Stimulated activated CD4-positive, alpha-beta T cell treated with anti-CD3 and anti-CD28 coated beads, Interleukin-4, amount 100 ng/mL, for 1 hour (primary cell): ENCODE data around the gene SLC17A3.

Experiments
- DNase-seq: peaks from one replicate; pipeline ENCODE4 v3.0.0-alpha.2; 2020

The SLC17A3 gene, protein sequence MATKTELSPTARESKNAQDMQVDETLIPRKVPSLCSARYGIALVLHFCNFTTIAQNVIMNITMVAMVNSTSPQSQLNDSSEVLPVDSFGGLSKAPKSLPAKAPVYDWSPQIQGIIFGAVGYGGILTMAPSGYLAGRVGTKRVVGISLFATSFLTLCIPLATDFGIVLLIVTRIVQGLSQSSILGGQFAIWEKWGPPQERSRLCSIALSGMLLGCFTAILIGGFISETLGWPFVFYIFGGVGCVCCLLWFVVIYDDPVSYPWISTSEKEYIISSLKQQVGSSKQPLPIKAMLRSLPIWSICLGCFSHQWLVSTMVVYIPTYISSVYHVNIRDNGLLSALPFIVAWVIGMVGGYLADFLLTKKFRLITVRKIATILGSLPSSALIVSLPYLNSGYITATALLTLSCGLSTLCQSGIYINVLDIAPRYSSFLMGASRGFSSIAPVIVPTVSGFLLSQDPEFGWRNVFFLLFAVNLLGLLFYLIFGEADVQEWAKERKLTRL

DNA sequence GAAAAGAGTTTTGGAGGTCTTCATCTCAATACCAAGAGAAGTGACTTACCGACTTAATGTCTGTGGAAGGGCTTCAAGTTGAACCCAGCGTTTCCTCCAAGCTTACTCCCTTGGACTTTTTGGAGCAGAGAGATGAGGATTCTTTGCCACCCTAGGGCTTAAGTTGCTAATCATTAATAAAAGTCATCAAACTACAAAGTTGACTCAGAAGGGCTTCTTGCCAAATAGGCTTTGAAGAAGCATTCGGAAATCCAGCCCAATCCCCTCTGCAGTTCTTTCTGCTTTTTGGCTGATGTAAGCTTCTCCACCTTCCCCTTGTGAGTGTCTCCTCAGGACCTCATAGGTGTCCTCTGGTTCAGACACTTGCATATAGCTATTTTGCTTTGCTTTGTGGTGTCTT, at the start of gene SLC17A3:
Gene SLC17A3 (minus strand): TSS at position 126 of the 400 bp plus-strand sequence. CDS start 5,856 bp downstream, outside the sequence.
- no peak for DNase-seq

DNA sequence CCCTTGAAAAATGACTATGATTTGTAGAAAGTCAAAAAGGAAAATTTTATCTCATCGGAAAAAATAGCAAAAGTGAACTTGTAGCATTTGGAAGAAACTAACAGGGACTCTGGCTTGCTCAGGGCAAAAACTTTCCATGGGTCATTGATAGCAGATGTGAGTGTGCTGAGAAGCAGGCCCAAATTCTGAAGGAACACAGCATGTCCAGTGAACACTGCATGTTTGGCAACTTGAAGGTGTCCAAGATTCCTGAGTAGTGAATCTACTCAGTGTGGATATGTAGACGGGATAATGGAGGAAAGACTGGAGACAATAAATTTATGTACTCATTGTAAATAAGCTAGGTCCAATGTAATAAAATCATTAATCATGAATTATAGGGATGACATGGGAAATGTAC, 48.3 kb upstream of the SLC17A3 start:
- DNase-seq: no peak

DNA sequence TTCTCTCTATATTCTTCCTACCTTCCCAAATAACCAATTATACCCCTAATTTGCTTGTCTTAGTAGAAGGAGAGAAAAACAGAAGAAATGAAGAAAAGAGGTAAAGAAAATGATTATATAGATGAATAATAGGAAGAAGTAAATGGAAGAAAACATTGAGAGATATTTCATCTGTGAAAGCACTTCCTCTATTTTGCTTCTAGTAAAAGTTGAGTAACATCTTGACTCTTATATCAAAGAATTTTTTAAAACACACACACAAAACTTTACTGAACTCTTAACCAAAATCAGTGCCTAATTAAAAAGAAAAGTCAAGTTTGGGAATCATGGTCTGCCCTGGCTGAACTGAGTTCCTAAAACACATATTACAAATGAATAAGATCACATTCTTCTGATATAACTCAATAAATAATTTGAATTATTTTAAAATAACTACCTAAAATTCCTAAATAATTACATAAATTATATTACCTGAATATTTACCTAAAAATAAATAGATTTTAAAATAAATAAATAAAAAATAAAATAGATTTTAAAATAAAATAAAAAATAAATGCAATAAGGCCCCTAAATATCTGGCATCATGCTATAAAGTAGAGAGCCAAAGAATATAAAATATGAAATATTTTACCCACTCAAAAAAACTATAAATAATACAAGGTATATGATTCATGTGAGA, 47.6 kb upstream of the SLC17A3 start:
- no peak for DNase-seq

DNA sequence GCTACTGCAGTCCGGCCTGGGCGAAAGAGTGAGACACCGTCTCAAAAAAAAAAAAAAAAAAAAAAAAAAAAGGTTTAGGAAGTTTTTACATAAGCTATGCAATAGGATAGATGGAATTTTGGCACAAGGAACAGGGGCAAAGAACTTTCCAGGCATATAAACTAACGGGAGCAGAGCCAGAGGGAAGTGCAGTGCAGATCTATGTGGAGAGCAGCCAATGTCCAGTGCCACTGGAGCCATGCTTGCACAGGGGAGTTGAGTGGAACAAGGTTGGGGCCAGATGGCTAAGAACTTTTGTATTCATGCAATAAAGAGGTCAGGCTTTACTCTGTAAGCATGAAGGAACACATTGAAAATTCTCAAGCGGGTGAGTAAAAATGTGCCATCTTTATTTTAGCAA, 45.6 kb upstream of the SLC17A3 start:
- DNase-seq: no peak

DNA sequence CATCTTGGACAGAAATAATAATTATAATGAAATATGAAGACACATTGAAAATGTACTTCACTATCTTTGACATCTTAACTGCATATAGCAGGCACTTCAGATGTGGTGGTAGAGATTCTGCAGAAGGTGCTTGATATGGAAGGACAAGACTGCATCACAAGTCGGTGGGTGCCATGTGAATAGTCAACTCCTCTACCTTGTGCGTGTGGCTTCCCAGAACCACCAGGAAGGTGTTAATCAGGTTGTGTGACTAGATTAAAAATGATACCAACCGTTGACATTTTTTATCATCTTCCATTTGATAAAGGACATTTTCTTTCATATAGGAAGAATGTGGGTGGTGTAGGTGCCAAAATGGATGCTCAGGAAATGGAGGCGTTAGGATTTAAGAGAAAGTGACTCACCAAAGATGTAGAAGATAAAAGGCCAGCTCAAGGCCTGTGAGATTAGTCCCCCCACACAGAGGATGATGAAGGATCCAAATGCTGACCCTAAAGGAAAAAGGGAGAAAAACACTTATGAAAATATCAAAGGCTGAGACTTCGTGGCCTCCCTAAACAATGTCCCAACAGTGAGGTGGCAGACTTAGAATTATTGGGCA, 44.1 kb upstream of the SLC17A3 start:
- peak; percentile 13 for DNase-seq

DNA sequence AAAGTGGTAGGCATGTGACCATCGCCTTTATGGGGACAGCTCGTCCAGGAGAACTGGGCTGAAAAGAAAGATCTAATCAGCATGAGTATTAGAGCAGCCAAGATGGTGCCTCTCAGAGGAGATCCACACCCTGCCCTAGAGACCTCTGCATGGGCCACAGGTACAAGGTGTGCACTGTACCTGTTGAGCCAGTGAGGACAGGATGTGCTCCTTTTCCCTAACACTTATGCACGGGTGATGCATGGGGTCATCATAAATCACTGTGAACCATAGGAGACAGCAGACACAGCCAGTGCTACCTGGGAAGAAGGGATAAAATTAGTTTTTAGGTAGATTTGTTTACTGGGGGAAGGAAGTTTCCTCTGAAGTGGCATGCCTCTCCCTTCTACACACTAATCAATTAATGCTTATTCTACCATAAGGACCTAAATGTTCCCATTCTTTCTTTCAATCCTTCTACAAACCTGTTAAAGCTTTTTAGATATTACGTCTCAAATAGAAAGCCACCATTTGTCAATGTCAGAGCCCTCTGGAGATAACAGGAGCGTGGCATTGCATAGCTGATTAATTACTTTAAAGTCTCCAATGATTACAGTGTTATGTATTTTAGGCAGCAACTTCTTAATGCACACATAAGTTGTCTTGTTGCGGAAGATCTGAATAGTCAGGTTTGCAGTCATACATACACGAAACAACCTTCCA, 42.9 kb upstream of the SLC17A3 start:
- DNase-seq: no peak

DNA sequence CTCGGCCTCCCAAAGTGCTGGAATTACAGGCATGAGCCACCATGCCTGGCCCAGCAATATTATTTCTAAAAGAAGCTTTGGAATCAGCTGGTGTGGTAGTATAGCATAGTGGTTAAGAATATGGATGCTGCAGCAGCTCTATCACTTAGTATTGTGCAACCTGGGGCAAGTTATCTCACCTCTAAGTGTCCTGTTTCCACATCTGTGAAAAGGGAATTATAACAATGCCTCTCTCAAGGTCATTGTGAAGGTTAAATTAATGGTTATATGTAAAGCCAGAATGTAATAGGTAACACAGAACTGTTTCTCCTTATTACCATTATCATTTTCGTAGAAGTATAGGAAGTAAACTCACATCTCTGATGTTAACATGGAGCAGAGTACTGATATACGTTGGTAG, 42.3 kb upstream of the SLC17A3 start:
- DNase-seq: no peak

DNA sequence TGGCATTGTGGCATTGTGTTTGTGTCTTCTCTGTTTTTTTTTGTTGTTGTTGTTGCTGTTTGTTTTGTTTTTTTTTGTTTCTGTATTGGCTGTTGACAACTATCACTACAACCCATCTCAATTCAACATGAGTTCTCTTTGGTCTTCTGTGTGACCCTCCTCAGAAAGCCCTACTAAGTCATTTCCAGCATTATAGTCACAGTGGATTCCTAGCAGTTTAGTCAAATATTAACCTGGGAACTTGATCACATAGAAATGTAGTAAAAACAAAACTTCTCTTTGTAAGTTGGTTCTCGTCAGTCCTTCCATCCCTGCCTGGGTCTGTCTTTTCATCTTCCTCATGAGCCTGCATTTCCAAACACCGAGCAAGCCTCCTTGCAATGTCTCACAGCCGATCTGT, 39.7 kb upstream of the SLC17A3 start:
- no peak for DNase-seq

DNA sequence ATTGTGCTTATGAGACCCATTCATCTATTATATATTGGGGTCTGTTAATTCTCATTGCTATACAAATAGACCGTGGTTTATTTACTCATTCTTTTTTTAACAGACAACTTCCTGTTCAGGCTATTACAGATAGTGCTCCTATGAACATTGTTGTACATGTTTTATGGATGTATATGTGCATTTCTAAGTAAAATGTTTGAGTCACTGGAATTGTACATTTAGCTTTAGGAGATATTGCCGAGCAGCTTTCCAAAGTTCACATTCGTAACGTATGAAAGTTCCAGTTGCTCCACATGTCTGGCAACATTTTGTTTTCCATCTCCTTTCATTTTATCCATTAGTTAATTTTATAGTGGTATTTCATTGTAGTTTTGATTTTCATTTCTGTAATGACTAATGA, 37.3 kb upstream of the SLC17A3 start:
- DNase-seq: no peak

DNA sequence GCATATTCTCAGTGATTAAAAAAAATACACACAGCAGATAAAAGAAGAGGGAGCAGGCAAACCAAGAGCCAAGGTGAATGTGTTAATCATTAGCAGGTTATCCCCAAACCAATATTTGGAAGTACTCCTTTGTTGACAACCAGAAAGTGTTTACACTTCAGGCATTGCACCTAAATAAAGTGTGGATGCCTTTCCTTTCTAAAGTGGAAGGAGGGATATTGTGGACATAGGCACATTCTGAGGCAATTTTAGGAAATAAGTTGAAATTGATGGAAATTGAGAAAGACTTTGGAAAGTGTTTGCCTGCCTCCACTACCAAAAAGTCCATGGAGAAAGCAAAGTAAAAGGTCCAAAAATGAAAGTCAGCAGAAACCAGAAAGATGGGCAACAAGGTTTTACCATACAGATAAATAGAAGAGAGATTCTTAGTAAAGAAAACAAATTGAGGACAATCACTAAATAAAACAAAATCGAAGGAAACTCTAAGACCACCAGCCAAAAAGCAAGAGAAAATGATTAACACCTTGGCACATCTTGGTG, 33.5 kb upstream of the SLC17A3 start:
- no peak for DNase-seq

DNA sequence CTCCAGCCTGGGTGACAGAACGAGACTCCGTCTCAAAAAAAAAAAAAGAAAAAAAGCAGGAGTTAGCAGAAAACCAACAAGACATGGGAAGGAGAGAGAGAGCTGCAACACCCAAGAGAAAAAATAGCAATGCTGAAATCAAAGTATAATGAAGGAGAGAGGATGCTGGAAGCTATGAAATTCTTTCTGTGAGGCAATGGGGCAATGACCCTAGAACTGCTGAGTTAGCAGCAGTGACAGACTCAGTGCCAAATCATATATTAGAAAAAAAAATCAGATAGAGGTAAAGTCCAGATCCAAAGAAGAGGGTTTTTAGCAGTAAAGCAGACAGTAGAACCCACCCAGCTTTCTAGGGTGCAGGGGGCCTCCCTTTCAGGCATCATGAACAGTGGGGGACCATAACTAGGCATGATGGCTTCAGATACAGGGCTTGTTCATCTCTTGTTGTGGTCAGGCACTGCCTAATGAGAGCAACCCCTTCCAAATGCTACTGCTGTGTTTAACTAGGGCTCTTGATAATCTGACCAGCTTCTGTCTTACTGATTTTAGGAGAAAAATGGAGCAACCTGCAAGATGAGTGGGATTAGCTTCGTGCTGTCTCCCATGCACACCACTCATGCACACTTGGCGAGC, 29.5 kb upstream of the SLC17A3 start:
- no peak for DNase-seq

DNA sequence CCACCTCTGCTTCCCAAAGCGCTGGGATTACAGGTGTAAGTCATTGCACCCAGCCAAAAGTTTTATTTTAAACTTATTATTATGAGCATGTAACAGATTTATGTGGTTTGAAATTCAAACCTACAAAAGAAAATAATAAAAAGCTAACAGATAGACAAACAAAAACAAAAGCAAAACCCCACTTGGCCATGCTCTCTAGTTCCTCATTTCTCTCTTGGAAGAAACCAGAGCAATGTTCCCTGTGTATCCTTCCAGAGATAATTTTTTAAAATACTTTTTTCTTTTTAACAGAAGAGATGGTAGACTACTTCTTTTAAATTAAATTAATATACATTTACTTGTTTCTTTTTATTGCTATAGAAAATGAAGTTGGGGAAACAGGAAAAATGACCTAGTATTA, 28.0 kb upstream of the SLC17A3 start:
- DNase-seq: no peak

DNA sequence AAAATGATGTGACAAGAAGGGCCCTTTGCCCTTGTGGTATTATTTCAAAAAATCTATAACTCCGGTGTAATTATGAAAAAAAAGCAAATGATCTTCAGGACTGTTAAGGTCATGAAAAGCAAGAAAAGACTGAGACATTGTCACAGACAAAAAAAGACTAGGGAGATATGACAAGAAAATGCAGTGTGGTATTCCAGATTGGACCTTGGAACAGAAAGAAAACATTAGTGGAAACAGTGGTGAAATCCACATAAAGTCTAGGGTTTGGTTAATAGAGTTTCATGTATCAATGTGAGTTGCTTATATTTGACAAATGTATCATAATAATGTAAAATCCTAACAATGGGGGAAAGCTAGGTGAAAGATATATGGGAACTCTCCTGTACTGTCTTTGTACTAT, 26.8 kb upstream of the SLC17A3 start:
- no peak for DNase-seq

DNA sequence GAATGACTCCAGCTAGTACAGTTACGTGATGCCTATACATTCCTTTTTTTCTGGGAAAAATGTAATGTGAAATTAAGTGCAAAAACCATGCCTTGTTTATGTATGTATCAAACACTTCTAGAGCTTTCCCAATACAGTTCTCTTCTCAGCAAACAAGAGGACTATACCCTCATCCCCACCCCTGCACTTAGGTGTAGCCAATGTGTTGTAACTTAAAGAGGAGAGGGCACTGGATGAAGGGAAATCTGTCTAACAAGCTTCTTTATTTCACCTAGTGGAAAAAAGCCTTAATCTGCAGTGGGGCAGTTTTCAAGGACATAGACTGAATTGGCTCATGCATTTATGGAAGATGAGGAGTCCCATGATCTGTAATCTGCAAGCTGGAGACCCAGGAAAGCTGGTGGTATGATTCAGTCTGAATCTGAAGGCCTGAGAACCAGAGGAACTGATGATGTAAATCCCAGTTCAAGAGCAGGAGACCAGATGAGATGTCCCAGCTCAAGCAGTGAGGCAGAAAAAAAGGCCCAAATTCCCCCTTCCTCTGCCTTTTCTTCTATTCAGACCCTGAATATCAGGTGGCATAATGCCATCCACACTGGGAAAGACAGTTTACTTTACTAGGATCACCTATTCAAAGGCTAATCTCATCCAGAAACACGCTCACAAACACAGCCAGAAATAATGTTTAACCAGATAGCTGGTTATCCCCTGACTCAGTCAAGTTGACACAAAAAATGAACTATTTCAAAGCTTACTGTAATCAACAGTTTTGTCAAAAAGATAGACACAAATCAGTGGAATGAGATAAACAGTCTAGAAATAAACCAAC, 25.8 kb upstream of the SLC17A3 start:
- DNase-seq: no peak

DNA sequence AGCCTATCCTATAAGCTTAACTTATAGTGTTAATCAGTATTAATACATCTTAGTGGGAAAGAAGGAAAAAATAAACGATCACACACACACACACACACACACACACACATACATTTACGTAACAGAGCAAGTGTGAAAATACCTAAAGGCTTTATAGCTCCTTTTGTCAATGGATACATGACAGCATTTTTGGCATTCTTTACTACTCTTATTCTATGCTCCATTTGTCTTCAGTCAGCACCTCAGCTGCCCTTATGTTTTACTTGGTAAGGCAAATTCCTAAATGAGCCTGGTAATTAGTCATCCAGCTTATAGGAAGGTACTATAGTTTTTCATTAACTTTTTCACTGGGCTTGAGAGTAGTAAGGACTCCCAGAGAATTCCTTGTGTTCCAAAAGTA, 25.1 kb upstream of the SLC17A3 start:
- DNase-seq: no peak

DNA sequence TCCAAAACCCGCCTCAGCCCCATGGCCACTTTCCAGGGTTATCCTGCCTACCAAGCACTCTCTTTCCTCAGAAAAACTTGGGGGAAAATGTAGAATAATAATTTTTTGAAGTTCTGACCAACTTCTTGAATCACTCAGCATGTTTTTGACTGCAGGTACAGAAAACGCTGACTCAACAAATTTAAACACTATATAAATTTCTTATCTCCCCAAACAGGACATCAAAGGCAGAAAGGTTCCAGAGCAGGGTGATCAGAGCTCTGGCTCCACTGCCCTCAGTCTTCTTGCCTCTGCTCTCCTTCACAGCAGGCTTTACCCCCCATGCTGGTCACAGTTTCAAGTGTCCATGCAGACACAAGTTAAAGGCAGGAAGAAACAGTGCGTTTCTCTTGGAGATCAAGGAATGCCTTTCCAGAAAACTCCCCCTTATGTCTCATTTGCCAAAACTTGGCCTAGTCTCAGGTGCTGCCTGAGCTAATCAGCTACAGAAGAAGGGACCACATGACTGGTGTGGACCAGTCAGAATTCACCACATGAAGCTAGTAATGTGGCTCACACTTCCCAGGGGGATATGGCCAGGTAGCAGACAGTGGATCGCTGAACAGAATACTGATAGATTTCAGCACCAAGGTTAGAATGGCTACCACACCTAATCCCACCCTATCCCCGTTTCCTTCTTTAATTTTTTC, 24.4 kb upstream of the SLC17A3 start:
- no peak for DNase-seq

DNA sequence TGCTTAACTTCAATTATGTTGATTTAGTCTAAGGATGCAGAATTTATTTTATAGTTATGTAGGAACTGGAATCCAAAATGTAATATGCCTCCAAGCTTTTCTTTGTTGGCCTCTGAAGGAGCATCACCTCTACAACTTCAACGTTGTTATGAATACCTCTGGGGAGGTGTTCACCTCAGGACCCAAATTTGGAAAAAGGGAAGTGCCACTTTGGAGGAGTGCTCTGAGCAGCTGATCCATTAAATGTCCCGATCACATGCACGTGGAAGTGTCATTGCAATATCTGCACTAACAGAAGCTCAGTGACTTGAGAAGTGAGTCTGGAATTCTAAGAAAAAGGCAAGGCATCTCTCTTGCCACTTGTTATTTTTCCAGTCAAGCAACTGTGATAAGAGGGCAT, 22.2 kb upstream of the SLC17A3 start:
- DNase-seq: no peak

DNA sequence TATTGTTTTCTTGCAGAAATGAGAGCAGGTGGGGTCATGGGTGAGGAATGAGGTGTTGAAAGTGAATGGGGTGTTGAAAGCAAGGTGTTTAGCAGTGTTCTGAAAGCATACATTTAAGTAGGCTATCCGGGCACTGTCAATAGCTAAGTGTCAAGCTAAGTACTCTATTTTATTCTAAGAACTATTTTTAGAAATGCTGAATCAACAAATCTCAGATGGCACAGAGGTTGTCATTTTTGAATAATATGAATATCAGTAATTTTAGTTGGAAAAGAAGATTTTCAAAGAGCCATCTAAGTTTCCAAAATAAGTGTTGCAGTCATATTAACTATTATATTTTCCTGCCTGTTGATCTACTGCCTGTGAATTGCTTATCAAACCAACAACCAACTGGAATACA, 21.7 kb upstream of the SLC17A3 start:
- no peak for DNase-seq

DNA sequence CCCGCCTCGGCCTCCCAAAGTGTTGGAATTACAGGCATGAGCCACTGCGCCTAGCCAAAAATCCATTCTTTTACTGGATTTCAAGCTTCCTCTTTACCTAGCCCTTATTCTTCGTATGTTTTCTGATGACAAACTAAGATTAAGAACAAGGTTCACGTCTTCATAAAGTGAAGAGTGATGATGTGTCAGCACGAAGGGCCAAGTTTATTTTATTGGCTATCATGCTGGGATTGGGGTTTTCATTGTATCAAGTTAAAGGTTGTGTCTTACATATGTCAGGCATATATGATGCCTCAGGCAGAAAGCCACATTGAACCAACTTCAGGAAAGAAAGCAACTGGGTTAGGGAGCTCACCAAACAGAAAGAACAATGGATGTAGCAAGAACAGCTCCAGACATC, 19.7 kb upstream of the SLC17A3 start:
- no peak for DNase-seq

DNA sequence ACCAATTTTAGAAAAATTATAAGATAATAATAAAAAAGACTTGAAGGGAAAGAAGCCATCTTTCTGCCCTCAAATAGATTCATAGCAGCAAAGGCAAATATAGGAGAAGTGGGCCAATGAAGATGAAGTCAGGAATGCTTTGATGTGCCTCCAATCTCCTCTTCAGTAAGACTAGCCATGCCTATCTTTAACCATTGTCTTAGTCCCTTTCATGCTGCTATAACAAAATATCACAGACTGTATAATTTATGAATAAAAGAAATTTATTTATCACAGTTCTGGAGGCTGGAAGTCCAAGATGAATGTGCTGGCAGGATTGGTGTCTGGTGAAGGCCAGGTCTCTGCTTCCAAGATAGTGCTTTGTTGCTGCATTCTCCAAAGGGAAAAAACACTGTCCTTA, 18.8 kb upstream of the SLC17A3 start:
- DNase-seq: no peak
